ENCODE results near the gene CCDC82. TPM values are rescaled to one million over a fixed set of nuclear protein-coding genes. Genes with fewer than 3 reads are reported as not detected.
A peak's percentile ranks its signal among the peaks of the same experiment; 100 is the strongest.

Gene CCDC82
- total and polyA plus RNA-seq, 2 of the 4 experiments (the other 2 are of a cell fraction): 4.1 to 9.4 TPM

DNA sequence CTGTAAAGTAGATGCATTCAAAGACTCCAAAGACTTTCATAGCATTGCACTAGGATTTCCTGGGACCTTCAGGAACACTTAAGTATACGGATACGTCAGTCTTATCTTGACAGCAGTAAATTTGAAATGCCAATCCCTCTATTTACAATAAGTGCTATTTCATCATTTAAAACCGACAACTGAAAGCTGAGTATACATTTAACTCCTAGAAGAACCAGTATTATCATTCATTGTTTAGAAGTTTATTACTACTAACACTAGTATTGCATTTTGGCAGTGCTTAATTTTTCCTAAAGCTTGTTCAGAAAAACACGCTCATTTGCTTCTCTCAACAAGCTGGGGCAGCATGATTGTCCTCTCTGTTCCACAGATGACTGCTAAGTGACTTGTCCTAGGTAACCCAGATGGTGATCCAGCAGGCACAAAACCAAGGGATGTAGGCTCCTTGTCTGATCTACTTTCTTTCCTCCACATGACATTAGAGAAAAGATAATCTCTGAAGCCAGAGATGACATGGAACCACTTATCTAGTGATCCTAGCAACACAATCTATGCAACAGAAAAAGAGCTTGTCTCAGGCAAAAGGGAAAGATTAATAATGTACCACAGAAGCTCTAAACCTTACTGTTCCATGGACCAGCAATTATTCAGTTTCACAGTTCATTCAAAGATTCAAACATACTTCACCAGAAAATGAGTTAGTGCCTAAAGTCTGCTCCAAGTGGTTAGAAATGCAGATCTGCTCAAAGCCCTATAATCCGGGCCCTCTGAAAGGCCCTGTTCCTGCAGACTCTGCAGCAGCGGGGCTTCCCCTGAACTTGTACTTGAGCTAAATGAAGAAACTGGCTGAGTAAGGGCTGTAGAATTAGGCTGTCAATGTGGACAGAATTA, 51.9 kb downstream of the CCDC82 start:
- Histone ChIP-seq H3K56ac (ENCODE audit: extremely low read depth, insufficient read depth, low read length) (no peak overlapping the region; the same call in 1 of the 2 replicates), H3K4me3 (ENCODE audit: insufficient read depth, low read depth, low read length) (no peak overlapping the region), H2BK20ac (ENCODE audit: low read depth, low read length) (peak overlapping the region; percentile 22; the same call in 1 of the 2 replicates), H3K4me2 (ENCODE audit: low read depth, low read length) (peak overlapping the region; percentile 96), H2AK9ac (replicated peaks; ENCODE audit: low read depth, low read length, poor library complexity) (no peak overlapping the region), H3K79me1 (ENCODE audit: low read depth in 1 of 2, low read length in 2 of 2) (peaks cover 30 to 85% of the 10 kb centered on the region in 2 experiments), H3K27ac (ENCODE audit: insufficient read depth, low read length) (peak overlapping the region; percentile 27; the same call in 1 of the 2 replicates), H2BK15ac (ENCODE audit: low read depth, low read length) (peak overlapping the region; percentile 10; the same call in 1 of the 3 replicates), H2AK5ac (ENCODE audit: low read depth, low read length) (peak overlapping the region; percentile 61; the same call in 1 of the 2 replicates), H3K27me3 (ENCODE audit: control insufficient read depth, insufficient read depth, low read length) (no peaks in the 10 kb centered on the region), H3K9me1 (ENCODE audit: insufficient read depth, low read length) (peaks cover 13% of the 10 kb centered on the region), H3K4ac (ENCODE audit: low read depth, low read length) (peak overlapping the region; percentile 53), H3K4me1 (ENCODE audit: control insufficient read depth, insufficient read depth, low read length) (peaks cover 22% of the 10 kb centered on the region), H3K9me3 (ENCODE audit: control insufficient read depth, insufficient read depth, low read length) (no peaks in the 10 kb centered on the region), H3K36me3 (ENCODE audit: control insufficient read depth, insufficient read depth, low read length) (peaks cover 4% of the 10 kb centered on the region), H4K5ac (ENCODE audit: low read depth, low read length) (peak overlapping the region; percentile 41; the same call in 1 of the 2 replicates), H2AFZ (replicated peaks; ENCODE audit: low read length, poor library complexity) (no peak overlapping the region), H2BK120ac (ENCODE audit: low read depth, low read length) (peak overlapping the region; percentile 40), H3K14ac (replicated peaks; ENCODE audit: low read depth, low read length) (peak overlapping the region; percentile 54; the same call in 1 of the 2 replicates), H4K8ac (ENCODE audit: low read depth in 2 of 2, low read length in 2 of 2) (peak overlapping the region in 1 of 2 experiments; percentile 20; a peak in 1 of 4 replicates), H3K23ac (ENCODE audit: low read depth, low read length) (peak overlapping the region; percentile 72), H3K18ac (ENCODE audit: low read depth, low read length) (peak overlapping the region; percentile 65; the same call in 1 of the 2 replicates), H4K91ac (ENCODE audit: insufficient read depth, low read depth, low read length) (peak overlapping the region; percentile 14; the same call in 1 of the 2 replicates), H4K20me1 (ENCODE audit: insufficient read depth, low read length) (peaks cover 2% of the 10 kb centered on the region; the same call in 1 of the 2 replicates), H2BK5ac (ENCODE audit: low read depth, low read length, poor library complexity, severe bottlenecking) (peak overlapping the region; percentile 92), H3K9ac (ENCODE audit: low read depth, low read length) (peak overlapping the region; percentile 60)
- ATAC-seq (ENCODE audit: low read depth) (no peak), DNase-seq (peak; percentile 60)
- TF ChIP-seq RAD21 (IDR thresholded peaks at IDR 0.05; ENCODE audit: low read length) (0 out of 2 replicates have a peak, but pooled peaks have one; percentile 6), NFE2L2 (IDR thresholded peaks at IDR 0.05; ENCODE audit: low read depth, low read length) (no peak)
- intact Hi-C loops (cut with micrococcal nuclease): loop anchor here (5.0 kb wide), 1 partner anchor 345 kb away; no protein-coding TSS in a partner anchor
- ChIA-PET POLR2A (ENCODE audit: unreplicated experiment) (interaction anchor here (0.5 kb wide), 1 partner anchor 122 kb away, joined by 3 read pairs; no protein-coding TSS in a partner anchor), CTCF (interaction anchor here (0.7 kb wide), 1 partner anchor 100 kb away, joined by 5 read pairs; no protein-coding TSS in a partner anchor)
- BruUV-seq (replicated peaks): no TSS peak
- WGBS, 2 experiments (ENCODE audit: extremely low coverage in 2 of 2, insufficient read length in 1 of 2): no CpG with 5 or more reads among the region's 6 CpGs
- in situ Hi-C loops (cut with MboI; ENCODE audit: low sequenced_read_pairs): no loop called here
- dilution Hi-C loops (cut with HindIII; ENCODE audit: low sequenced_read_pairs, unreplicated experiment): no loop called here

Data from IMR-90 (cell line).